GM12878 (cell line): ENCODE results near the gene MRPL41. TPM values are rescaled to one million over a fixed set of nuclear protein-coding genes. Genes with fewer than 3 reads are reported as not detected.
A peak's percentile ranks its signal among the peaks of the same experiment; 100 is the strongest.
"Not testable (repeated sequence)": the region's sequence is repeated elsewhere in the genome, so short reads cannot be mapped to it uniquely, and the experiment has no call there.

Experiments
- ATAC-seq: fragments of 200-7000 bp; cut with Tn5 transposase; 3 replicates; pipeline ENCODE4 v1.9.1; 2020; ENCODE audit warnings: mild to moderate bottlenecking, moderate library complexity
- BruUV-seq: library from RNA; stranded (reverse); fragments of 400-500 nt; replicated peaks from 2 replicates; lab custom pipeline; 2021; lab: Mats Ljungman, UMichigan
- CTCF ChIA-PET: fragments of 300-600 bp; sonication (Branson Sonifier 250); formaldehyde crosslinking; extraction: SDS; loops from one replicate; lab custom pipeline; 2021; ENCODE audit warnings: inconsistent platforms; lab: Yijun Ruan, JAX
- POLR2A ChIA-PET: fragments of 350-600 bp; formaldehyde crosslinking; extraction: SDS; loops from one replicate; lab custom pipeline; 2021; ENCODE audit warnings: inconsistent platforms; lab: Charles Lee
- RAD21 ChIA-PET: fragments of 300-600 bp; sonication (Branson Sonifier 250); formaldehyde crosslinking; loops from one replicate; lab custom pipeline; 2023; ENCODE audit warnings: antibody characterized with exemption; ENCODE audit not compliant: unreplicated experiment; lab: Charles Lee
- SMC1A ChIA-PET: fragments of 300-600 bp; sonication (Branson Sonifier 250); formaldehyde crosslinking; loops from one replicate; lab custom pipeline; 2023; ENCODE audit not compliant: unreplicated experiment, uncharacterized antibody; lab: Charles Lee
- DNase-seq: peaks from one replicate; pipeline ENCODE4 v3.0.0-alpha.2; 2011; ENCODE audit warnings: low read depth, low spot score
- FAIRE-seq: peaks from 3 replicates; lab custom pipeline; 2011; peaks lifted over from hg19 to GRCh38; lab: Jason Lieb, UNC
- H2AFZ ChIP-seq: 2 replicates; pipeline ENCODE4 v1.6.0; 2011; ENCODE audit warnings: low read depth, low read length, control low read depth; ENCODE audit not compliant: control insufficient read depth
- H3K27ac ChIP-seq: 2 replicates; pipeline ENCODE4 v1.5.1; 2011; ENCODE audit warnings: control low read depth; ENCODE audit not compliant: control insufficient read depth, insufficient read depth
- H3K27me3 ChIP-seq, 2 experiments: replicated peaks in 1 of 2; 2 replicates each; pipeline versions ENCODE4 v1.6.0 to v1.6.1; 2011; ENCODE audit warnings: low read length in 1 of 2; ENCODE audit not compliant: control insufficient read depth in 2 of 2, insufficient read depth in 2 of 2
- H3K36me3 ChIP-seq, 2 experiments: 2 replicates each; pipeline ENCODE4 v1.5.1; 2011; ENCODE audit warnings: low read length in 1 of 2; ENCODE audit not compliant: control insufficient read depth in 2 of 2, insufficient read depth in 2 of 2
- H3K4me1 ChIP-seq: 2 replicates; pipeline ENCODE4 v1.6.1; 2011; ENCODE audit warnings: mild to moderate bottlenecking, low read length, moderate library complexity, mixed read lengths; ENCODE audit not compliant: control insufficient read depth, insufficient read depth
- H3K4me2 ChIP-seq: 2 replicates; pipeline ENCODE4 v1.6.0; 2011; ENCODE audit warnings: control low read depth; ENCODE audit not compliant: control insufficient read depth, insufficient read depth
- H3K4me3 ChIP-seq: fragments of 200-600 bp; sonication (generic); 2 replicates; pipeline ENCODE4 v1.5.1; 2016
- H3K79me2 ChIP-seq: 2 replicates; pipeline ENCODE4 v1.6.0; 2011; ENCODE audit warnings: low read length; ENCODE audit not compliant: control insufficient read depth, insufficient read depth
- H3K9ac ChIP-seq: 2 replicates; pipeline ENCODE4 v1.8.0; 2011; ENCODE audit warnings: low read length, control low read depth, mixed read lengths; ENCODE audit not compliant: control insufficient read depth, insufficient read depth
- H3K9me3 ChIP-seq: replicated peaks from 3 replicates; pipeline ENCODE4 v1.5.1; 2011; ENCODE audit warnings: mild to moderate bottlenecking, low read length; ENCODE audit not compliant: control insufficient read depth, insufficient read depth
- H4K20me1 ChIP-seq: 2 replicates; pipeline ENCODE4 v1.6.0; 2011; ENCODE audit not compliant: control insufficient read depth, insufficient read depth
- CBX3 ChIP-seq: fragments of 200-600 bp; sonication (generic); IDR thresholded peaks from 2 replicates; pipeline ENCODE4 v1.6.1; 2016; ENCODE audit warnings: low read depth, borderline replicate concordance
- RAD21 ChIP-seq: IDR thresholded peaks from 2 replicates; pipeline ENCODE4 v1.6.1; 2011; ENCODE audit warnings: mild to moderate bottlenecking, low read depth, low read length, moderate library complexity; ENCODE audit not compliant: insufficient read depth
- SMC3 ChIP-seq: IDR thresholded peaks from 2 replicates; pipeline ENCODE4 v1.6.1; 2011; ENCODE audit warnings: low read length, improper control_type of control experiment, borderline replicate concordance
- WGBS: methylation state at CpG from one replicate; pipeline ENCODE4 v1.1.6; 2016; ENCODE audit warnings: low lambda C conversion rate; ENCODE audit not compliant: insufficient replicate concordance, insufficient coverage; ENCODE audit errors: missing lambda C conversion rate; 5-methylcytosine and 5-hydroxymethylcytosine counted together
- in situ Hi-C: fragments of 300-500 bp; cut with MboI; formaldehyde crosslinking; loops from 9 replicates; pipeline ENCODE4 v1.14.3; 2018; ENCODE audit warnings: mixed read lengths
- intact Hi-C: fragments of 100-400 bp; cut with micrococcal nuclease; formaldehyde crosslinking; loops from one replicate; pipeline ENCODE4 v1.14.2; 2022; ENCODE audit not compliant: unreplicated experiment
- polyA plus RNA-seq, 11 experiments: library from polyadenylated mRNA; depleted of rRNA in 4 of 11; unstranded in 6 of 11; stranded (reverse) in 5 of 11; fragments of >200 nt; fragmentation: Nextera tagmentation in 4 of 11; fragmentation: Illumina TruSeq in 1 of 11; extraction: Ambion mirVana in 4 of 11; extraction: Trizol in 1 of 11; gene quantifications; 1 replicate in 1 of 11; 2 replicates in 10 of 11; pipeline versions ENCODE4 v1.2.1 to v1.2.3, GENCODE V29; 2011 to 2016; ENCODE audit warnings: inconsistent platforms in 2 of 11, missing spikeins in 2 of 11, low read depth in 1 of 11
- total RNA-seq, 4 experiments: library from RNA; depleted of rRNA in 3 of 4; stranded (reverse); fragments of >200 nt in 3 of 4; fragmentation: Illumina TruSeq in 1 of 4; extraction: Trizol in 1 of 4; gene quantifications; 2 replicates each; pipeline versions ENCODE4 v1.2.1 to v1.2.3, GENCODE V29; 2013 to 2021
- TF ChIP-seq, protein P1 (sequence below), 3 experiments: IDR thresholded peaks in 2 of 3; conservative IDR thresholded peaks in 1 of 3; 2 replicates each; pipeline ENCODE4 v1.5.1; 2011; ENCODE audit warnings: low read depth in 3 of 3, low read length in 3 of 3, mild to moderate bottlenecking in 3 of 3, control low read depth in 2 of 3, moderate library complexity in 2 of 3, inconsistent platforms in 1 of 3, mixed read lengths in 1 of 3; ENCODE audit not compliant: control insufficient read depth in 2 of 3, insufficient read depth in 1 of 3; ENCODE audit errors: extremely low read depth in 1 of 3
- TF ChIP-seq, protein P2 (sequence below): IDR thresholded peaks from 2 replicates; pipeline ENCODE4 v1.6.1; 2012; ENCODE audit warnings: low read depth, low read length, improper control_type of control experiment
- TF ChIP-seq, protein P3 (sequence below): IDR thresholded peaks from 2 replicates; pipeline ENCODE4 v1.6.1; 2011; ENCODE audit warnings: low read depth, mild to moderate bottlenecking, low read length, moderate library complexity, borderline replicate concordance; ENCODE audit errors: extremely low read depth
- TF ChIP-seq, protein P4 (sequence below): IDR thresholded peaks from 2 replicates; pipeline ENCODE4 v1.6.1; 2011; ENCODE audit warnings: low read depth, low read length, improper control_type of control experiment, borderline replicate concordance

The MRPL41 gene
- total and polyA plus RNA-seq, 10 of the 15 experiments (the other 5 are each of a cell fraction or from before 2014, with no cell fraction given): 1.3 to 116 (median 40.1) TPM

DNA sequence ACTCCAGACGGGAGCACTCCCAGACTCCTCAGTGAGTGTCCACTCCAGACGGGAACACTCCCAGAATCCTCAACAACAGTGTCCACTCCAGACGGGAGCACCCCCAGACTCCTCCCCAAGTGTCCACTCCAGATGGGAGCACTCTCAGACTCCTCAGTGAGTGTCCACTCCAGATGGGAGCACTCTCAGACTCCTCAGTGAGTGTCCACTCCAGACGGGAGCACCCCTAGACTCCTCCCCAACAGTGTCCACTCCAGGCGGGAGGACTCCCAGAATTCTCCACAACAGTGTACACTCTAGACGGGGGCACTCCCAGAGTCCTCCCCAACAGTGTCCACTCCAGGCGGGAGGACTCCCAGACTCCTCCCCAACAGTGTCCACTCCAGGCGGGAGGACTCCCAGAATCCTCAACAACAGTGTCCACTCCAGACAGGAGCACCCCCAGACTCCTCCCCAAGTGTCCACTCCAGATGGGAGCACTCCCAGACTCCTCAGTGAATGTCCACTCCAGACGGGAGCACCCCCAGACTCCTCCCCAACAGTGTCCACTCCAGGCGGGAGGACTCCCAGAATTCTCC is 18.7 kb upstream of the MRPL41 start:
- DNase-seq, POLR2A ChIA-PET, H3K36me3 ChIP-seq, H3K27ac ChIP-seq, BruUV-seq, H3K27me3 ChIP-seq, H2AFZ ChIP-seq, FAIRE-seq, ATAC-seq, H3K9ac ChIP-seq, in situ Hi-C loops, H3K79me2 ChIP-seq, H3K4me3 ChIP-seq, SMC1A ChIA-PET, RAD21 ChIA-PET, H3K9me3 ChIP-seq, CTCF ChIA-PET, H4K20me1 ChIP-seq, H3K4me2 ChIP-seq: not testable (repeated sequence)
- intact Hi-C loops: loop anchor here (10.0 kb wide), 1 partner anchor 108 kb away; the partner anchor contains the start of genes EXD3 and NOXA1
- 38% methylated on average over 10 of the region's 10 CpGs for WGBS
- H3K4me1 ChIP-seq: peaks cover 19% of the 10 kb centered on the region

DNA sequence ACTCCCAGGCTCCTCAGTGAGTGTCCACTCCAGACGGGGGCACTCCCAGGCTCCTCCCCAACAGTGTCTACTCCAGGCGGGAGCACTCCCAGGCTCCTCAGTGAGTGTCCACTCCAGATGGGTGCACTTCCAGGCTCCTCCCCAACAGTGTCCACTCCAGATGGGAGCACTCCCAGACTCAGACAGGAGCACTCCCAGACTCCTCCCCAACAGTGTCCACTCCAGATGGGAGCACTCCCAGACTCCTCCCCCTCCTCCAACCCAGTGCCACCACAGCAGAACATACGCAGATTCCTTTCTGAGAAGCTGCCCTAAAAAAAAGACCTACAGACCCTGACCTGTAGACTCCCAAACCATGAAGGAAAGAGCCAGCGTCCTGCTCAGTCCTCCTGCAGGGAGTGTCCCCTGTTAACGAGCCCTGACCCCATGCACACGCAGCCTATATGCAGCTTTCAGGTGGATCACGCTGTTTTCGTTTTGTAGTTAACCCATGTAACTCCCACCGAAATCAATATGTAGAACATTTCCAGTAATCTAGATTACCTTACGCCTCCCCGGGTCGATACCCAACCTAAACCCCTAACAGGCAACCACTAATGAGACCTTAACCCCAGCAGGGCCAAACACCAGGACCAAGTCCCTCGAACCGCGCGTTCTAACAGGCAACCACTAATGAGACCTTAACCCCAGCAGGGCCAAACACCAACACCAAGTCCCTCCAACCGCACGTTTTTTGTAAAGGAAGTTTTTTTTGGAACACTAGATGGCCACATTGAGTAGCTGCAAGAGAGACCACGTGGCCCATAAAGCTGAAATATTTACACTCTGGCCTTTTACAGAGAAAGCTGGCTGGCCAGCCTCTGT is 17.2 kb upstream of the MRPL41 start:
- BruUV-seq: no TSS peak
- Histone ChIP-seq H3K27ac (no peak overlapping the region), H3K9ac (no peak overlapping the region), H3K4me2 (no peak overlapping the region; the same call in 1 of the 2 replicates), H3K36me3 (no peaks in the 10 kb centered on the region), H2AFZ (peak overlapping the region; percentile 86), H3K79me2 (no peaks in the 10 kb centered on the region), H3K27me3 (no peaks in the 10 kb centered on the region), H3K9me3 (no peaks in the 10 kb centered on the region; the same call in 2 of the 3 replicates), H3K4me3 (no peak overlapping the region), H3K4me1 (peaks cover 19% of the 10 kb centered on the region), H4K20me1 (no peaks in the 10 kb centered on the region)
- SMC1A ChIA-PET: interaction anchor here (0.7 to 1.2 kb wide), 4 partner anchors 11 to 43 kb away, joined by 3 read pairs; partner anchors contain the start of gene PNPLA7
- FAIRE-seq (peak; percentile 87), ATAC-seq (peak; percentile 93), DNase-seq (no peak)
- CTCF ChIA-PET: interaction anchor here (0.6 to 1.9 kb wide), 21 partner anchors 8 to 538 kb away, joined by 3 to 14 read pairs (median 4); partner anchors contain the start of genes ENTPD8, EXD3, MRPL41 and NOXA1
- POLR2A ChIA-PET: no interaction called here
- 34% methylated on average over 19 of the region's 19 CpGs for WGBS
- in situ Hi-C loops: no loop called here
- RAD21 ChIA-PET: interaction anchor here (0.9 to 1.5 kb wide), 4 partner anchors 11 to 233 kb away, joined by 3 to 5 read pairs (median 4); partner anchors contain the start of genes MRPL41 and NRARP
- intact Hi-C loops: loop anchor here (10.0 kb wide), 1 partner anchor 110 kb away; the partner anchor contains the start of genes EXD3 and NOXA1
- TF ChIP-seq, protein P1, sequence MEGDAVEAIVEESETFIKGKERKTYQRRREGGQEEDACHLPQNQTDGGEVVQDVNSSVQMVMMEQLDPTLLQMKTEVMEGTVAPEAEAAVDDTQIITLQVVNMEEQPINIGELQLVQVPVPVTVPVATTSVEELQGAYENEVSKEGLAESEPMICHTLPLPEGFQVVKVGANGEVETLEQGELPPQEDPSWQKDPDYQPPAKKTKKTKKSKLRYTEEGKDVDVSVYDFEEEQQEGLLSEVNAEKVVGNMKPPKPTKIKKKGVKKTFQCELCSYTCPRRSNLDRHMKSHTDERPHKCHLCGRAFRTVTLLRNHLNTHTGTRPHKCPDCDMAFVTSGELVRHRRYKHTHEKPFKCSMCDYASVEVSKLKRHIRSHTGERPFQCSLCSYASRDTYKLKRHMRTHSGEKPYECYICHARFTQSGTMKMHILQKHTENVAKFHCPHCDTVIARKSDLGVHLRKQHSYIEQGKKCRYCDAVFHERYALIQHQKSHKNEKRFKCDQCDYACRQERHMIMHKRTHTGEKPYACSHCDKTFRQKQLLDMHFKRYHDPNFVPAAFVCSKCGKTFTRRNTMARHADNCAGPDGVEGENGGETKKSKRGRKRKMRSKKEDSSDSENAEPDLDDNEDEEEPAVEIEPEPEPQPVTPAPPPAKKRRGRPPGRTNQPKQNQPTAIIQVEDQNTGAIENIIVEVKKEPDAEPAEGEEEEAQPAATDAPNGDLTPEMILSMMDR (IDR thresholded peaks at IDR 0.05 in 2 of 3, conservative IDR thresholded peaks at IDR 0.05 in 1 of 3; ENCODE audit: control insufficient read depth in 2 of 3, extremely low read depth in 1 of 3, insufficient read depth in 1 of 3, low read depth in 3 of 3, low read length in 3 of 3): peak; percentile 57 to 68 (median 63)
- peak; percentile 38 for TF ChIP-seq RAD21
- TF ChIP-seq CBX3: no peak
- TF ChIP-seq SMC3: peak; percentile 23; the same call in 1 of the 2 replicates
- TF ChIP-seq, protein P2, sequence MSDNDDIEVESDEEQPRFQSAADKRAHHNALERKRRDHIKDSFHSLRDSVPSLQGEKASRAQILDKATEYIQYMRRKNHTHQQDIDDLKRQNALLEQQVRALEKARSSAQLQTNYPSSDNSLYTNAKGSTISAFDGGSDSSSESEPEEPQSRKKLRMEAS: peak; percentile 73
- TF ChIP-seq, protein P3, sequence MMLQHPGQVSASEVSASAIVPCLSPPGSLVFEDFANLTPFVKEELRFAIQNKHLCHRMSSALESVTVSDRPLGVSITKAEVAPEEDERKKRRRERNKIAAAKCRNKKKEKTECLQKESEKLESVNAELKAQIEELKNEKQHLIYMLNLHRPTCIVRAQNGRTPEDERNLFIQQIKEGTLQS: peak; percentile 81; the same call in 1 of the 2 replicates
- TF ChIP-seq, protein P4, sequence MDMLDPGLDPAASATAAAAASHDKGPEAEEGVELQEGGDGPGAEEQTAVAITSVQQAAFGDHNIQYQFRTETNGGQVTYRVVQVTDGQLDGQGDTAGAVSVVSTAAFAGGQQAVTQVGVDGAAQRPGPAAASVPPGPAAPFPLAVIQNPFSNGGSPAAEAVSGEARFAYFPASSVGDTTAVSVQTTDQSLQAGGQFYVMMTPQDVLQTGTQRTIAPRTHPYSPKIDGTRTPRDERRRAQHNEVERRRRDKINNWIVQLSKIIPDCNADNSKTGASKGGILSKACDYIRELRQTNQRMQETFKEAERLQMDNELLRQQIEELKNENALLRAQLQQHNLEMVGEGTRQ: peak; percentile 78
